GM12872 (cell line): ENCODE results near the gene NWD2.

Source experiments
- CTCF ChIP-seq: IDR thresholded peaks from 3 replicates; pipeline ENCODE4 v1.5.1; 2011; ENCODE audit warnings: low read depth, mild to moderate bottlenecking, low read length, moderate library complexity; ENCODE audit not compliant: insufficient read depth

Gene NWD2

GRCh38 chr4:37244583-37245390 lies at the start of gene NWD2:
Gene NWD2 (plus strand): TSS chr4:37244743. CDS start chr4:37245068, 325 bp downstream.
- no peak for TF ChIP-seq CTCF

DNA sequence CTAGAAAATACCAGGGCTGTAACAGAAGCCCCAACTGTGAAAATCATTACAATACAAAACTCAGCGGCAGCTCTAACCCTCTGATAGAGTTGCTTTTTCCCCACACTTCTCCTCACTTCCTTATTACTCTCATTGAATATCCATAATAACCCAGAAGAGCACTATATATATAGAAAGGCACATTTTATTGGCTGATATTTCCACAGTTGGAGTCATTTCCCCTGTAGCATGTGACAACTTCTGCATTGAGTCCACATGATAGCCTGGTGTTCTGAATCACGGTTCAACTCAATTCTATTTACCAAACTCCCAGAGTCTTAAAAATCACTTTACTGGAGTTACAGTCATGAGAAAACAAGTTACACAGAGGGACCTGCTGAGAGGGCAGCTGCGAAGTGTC lies 46.6 kb upstream of the NWD2 start:
- no peak for TF ChIP-seq CTCF

DNA sequence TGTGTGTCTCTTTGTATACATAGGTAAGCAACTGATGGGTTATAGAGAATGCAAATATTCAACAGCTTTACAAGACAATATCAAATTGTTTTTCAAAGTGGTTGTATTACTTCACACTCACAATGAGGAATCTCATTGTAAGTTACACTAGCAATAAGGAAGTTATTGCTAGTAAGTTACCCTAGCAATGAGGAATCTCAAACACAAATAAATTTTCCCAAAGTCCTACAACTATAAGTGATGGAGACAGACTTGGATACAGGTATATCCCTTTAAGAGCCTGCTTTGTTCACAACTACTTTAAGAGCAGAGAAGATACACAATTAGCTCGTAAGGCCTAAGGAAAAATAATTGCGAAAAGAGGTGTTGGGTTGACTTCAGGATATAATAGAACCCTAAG lies 28.3 kb upstream of the NWD2 start:
- TF ChIP-seq CTCF, result no peak

GRCh38 chr4:37219242-37219641 lies 25.3 kb upstream of the NWD2 start:
- no peak for TF ChIP-seq CTCF

DNA sequence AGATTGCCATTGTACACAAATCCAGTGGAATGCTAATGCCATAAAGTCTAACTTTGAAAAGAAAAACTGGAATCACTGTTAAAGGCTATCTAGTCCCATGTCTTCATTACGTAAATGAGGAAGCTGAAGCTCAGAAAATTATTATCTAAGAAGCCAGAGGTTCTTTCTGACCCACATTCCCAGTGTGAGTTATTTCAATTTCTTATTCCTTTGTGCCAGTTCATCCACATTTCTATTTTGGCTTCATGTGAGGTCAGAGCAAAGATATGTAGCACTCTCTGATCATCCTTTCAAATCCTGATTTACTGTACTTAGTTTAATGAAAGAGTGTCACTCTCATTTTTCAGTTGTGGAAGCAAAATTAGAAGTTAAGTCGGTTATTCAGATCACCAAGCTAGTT lies 24.6 kb upstream of the NWD2 start:
- TF ChIP-seq CTCF, result no peak

GRCh38 chr4:37220685-37221084 lies 23.9 kb upstream of the NWD2 start:
- TF ChIP-seq CTCF, result no peak

DNA sequence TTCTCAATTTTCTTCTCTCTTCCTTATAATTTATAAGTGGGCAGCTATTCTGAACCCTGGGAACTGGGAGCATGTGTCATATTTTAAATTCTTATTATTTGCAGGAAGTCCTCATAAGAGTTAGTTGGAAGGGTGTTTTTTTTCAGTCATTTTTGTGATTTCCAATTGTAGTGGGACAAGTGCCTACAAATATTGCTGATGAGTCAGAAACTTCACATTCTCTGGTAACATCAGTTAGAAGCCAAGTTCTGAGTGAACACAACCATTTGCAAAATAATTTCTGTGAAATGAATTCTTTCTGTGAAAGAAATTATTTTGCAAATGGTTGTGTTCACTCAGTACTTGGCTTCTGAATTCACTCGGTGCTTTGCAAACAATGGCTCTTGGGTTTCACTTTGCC lies 20.8 kb upstream of the NWD2 start:
- TF ChIP-seq CTCF, result no peak
